Measurements from ENCODE around the gene USP32.

- TF ChIP-seq CTCF (IDR thresholded peaks at IDR 0.05; ENCODE audit: low read length) = no peak
- no peak for TF ChIP-seq EZH2 (IDR thresholded peaks at IDR 0.05; ENCODE audit: borderline replicate concordance, low read length)
Measured at GRCh38 chr17:60352071-60352470, 39.9 kb downstream of the USP32 start.

All from OCI-LY1 (cell line).